GM18867 (cell line): Measurements from ENCODE around the gene HMGN4.
"Not testable (repeated sequence)": the region's sequence is repeated elsewhere in the genome, so short reads cannot be mapped to it uniquely, and the experiment has no call there.

Source experiments
- ATAC-seq: cut with Tn5 transposase; IDR thresholded peaks from one replicate; pipeline ENCODE4 v1.9.1; 2021; ENCODE audit warnings: mild to moderate bottlenecking, moderate library complexity; ENCODE audit not compliant: unreplicated experiment

The HMGN4 gene

DNA sequence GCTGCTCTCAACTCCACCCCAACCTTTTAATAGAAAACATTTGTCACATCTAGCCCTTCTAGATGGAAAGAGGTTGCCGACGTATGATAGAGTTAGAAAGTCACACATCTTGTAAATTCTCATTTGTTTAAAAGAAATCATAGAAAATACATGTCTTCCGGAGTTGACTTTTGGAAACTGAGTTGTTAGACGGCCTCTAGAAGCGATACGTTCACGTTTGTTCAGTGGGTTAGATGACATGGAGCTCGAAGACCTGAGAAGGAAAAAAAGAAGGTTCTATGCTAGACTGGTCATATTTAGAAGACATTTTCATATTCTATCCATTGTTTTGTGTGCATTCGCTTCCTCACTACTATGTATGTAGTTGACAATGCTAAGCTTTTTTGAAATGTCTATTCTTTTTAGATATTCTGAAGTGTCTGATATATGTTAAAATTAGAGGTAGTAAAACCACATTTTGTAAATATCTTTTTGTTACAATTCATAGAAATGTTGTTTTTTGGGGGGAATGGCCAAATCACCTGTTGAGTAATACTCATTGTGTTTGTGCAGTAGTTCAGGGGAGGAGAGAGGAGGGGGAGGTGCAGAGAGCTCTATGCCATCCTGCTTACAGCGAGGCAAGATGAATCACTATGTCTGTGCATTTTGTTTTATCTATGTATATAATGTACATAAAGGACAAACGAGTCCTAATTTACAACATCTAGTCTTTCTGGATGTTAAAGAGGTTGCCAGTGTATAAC, 15.5 kb upstream of the HMGN4 start:
- not testable (repeated sequence) for ATAC-seq

DNA sequence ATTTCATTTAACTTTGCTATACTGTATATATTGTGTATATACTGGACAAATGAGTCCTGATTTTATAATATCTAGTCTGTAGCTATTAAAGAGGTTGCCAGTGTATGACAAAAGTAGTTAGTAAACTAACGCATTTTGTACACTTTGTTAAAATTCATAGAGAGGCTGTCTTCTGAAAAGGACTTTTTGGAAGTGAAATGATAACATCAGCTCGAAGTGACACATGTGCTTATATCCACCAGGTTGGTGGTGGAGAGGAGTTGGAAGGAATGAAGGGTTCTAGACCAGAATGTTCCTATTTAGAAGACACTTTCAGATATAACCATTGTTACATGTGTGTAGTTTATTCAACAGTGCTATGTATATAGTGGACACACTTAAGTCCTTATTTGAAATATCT, 13.9 kb upstream of the HMGN4 start:
- not testable (repeated sequence) for ATAC-seq

DNA sequence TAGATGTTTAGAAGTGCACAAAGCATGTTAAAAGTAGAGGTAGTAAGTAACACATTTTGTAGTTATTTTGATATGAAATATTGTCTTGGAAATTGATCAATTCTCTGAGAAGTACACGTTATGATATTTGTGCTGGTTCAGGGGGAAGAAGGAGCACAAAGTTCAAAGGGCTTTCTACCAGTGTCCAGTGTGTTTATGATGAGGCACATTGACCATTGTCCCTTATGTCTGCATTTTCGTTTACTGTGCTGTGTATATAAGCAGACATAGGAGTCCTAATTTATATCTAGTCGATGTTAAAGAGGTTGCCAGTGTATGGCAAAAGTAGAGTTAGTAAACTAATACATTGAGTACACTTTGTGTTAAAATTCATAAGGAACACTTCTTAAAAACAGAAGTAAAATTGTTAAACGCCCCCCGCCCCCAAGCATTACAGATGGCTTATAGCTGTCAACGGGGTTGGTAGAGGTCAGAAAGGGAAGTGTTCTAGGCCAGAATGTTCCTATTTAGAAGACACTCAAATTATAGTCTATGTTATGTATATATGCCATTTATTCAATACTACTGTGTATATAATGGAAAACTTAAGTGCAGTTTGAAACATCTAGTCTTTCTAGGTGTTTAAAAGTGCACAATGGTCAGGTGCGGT, 13.3 kb upstream of the HMGN4 start:
- ATAC-seq: no peak

DNA sequence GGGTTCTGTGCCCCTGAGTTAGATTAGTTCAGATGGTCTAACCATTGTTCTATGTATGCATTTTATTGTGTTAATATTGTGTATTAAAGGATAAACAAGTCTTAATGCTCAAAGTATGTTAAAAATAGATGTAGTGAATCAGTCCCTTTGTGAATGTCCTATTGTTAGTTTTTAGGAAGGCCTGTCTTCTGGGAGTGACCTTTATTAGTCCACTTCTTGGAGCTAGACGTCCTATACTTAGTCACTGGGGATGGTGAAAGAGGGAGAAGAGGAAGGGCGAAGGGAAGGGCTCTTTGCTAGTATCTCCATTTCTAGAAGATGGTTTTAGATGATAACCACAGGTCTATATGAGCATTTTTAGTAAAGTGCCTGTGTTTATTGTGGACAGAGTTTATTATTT, 12.3 kb upstream of the HMGN4 start:
- no peak for ATAC-seq

DNA sequence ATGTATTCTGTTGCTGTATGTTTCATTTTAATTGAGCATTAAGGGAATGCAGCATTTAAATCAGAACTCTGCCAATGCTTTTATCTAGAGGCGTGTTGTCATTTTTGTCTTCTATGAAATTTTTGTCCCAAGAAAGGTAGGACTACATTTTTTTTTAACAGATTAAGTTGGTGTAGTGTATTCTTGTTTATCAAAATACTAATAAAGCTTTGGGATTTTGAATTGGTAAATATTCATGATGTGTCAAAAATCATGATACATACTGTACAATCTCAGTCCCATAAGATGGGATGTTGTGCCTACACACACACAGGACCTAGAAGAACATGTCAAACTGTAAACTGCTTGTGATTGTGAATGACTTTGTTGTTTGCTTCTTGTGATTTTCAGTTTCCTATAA, 11.2 kb upstream of the HMGN4 start:
- ATAC-seq: no peak

DNA sequence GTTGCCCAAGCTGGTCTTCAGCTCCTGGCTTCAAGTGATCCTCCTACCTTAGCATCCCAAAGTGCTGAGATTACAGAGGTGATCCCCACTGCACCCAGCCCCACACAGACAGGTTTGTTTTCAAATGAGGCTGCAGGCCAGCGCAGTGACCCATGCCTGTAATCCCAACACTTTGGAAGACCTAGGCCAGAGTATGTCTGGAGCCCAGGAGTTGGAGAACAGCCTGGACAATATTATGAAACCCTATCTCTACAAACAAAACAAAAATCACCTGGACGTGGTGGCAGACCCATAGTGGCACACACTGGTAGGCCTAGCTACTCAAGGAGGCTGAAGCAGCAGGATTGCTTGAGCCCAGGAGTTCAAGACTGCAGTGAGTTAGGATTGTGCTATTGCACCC, 8.0 kb upstream of the HMGN4 start:
- ATAC-seq: no peak

DNA sequence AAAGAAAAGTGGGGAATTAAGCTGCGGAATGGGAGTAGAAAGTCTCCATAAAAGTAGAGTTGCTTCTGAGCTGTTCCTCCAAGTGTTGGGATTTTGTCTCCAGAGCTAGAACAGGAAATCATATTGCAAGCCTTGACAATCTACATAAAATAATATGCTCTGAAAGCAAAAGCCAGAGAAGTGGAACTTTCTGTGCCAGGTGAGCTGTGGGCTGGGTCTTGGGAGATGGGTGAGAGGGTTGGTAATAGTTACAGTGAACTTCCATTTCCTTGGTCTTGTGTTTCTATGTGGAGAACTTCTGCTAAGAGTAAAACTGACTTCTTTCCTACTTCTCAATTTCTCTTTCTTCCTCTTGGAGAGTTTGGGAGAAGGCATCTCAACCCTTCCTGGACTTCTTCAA, 6.3 kb upstream of the HMGN4 start:
- ATAC-seq: no peak

DNA sequence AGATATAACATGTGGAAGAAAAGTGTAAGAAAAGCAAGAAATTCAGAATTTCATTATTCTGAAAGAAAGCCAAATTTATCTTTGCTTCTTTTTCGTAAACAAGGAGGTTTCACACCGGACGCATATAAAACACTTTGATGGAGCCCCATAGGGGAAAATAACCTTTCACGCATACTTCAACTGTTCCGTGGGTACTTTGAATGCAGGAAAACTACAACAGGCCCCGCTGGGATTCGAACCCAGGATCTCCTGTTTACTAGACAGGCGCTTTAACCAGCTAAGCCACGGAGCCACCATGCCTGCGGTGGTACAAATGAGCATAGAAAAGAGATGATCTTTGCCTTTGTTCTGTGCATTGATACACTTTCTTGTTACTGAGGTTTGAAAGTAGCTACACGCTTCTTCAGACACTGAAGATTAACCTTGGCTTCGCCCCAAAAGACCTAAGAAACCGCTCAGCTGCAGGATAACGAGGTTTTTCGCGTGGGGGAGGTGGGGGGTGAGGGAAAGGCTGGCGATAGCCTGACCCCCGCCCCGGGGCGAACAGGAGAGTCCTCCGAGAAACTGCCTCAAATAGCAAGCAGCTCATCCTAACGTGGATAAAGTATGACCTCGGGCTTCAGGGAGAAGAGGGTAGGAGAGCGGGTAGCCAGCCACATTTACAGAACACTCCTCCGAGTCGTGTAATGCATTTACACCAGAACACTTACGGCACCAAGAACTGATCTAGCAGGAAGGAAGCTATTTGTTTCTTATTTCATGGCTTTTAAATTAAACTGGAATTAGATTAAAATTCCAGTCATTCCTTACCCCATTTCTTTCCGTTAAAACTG, 5.3 kb upstream of the HMGN4 start:
- peak; percentile 30 for ATAC-seq

DNA sequence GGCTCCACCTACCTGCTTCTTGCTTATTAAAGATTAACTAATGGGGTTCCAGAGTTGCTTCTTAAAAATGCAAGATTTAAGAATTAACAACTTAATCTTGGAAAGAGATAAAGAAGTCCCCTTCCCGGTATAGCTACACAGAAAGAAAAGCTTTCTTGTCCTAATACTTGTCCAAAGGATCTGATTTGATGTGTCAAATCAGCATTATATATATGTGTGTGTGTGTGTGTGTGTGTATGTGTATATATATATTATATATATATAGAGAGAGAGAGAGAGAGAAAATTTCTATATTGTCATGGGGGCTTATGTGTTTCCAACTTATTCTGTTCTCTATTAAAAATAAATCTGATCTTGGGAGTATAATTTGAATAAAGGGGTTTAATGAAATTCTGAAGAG, 4.6 kb upstream of the HMGN4 start:
- no peak for ATAC-seq

DNA sequence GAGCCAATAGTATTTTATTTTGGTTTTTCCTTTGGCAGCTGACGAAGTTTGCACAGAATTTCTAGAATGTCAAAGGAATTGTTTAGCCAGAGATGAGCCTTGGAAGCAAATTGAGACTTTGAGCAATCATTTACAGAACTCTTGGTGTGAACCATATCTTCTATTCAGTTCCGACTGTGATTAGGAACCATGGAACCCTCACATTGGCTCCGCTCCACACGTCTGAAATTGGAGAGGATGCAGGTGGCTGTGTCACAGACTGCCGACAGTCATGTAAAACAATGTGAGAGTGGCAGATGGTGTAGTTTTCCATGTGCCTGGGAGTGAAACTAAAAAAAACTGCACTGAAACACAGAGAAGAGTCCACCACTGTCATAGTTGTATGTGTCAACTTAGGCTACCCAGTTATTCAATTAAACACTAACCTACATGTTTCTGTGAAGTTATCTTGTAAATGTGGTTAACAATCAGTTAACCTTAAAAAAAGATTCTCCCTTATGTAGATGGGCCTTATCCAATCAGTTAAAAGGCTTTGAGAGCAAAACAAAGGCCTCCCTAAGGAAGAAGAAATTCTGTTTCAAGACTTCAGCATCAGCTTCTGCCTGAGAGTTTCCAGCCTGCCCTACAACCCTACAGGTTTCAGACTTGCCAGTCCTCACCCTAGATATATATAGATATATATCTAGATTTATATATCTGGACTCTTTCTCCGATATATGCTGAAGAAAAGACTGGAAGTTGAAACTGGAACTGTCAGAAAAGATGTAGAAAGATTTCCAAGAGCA, 3.3 kb upstream of the HMGN4 start:
- no peak for ATAC-seq

DNA sequence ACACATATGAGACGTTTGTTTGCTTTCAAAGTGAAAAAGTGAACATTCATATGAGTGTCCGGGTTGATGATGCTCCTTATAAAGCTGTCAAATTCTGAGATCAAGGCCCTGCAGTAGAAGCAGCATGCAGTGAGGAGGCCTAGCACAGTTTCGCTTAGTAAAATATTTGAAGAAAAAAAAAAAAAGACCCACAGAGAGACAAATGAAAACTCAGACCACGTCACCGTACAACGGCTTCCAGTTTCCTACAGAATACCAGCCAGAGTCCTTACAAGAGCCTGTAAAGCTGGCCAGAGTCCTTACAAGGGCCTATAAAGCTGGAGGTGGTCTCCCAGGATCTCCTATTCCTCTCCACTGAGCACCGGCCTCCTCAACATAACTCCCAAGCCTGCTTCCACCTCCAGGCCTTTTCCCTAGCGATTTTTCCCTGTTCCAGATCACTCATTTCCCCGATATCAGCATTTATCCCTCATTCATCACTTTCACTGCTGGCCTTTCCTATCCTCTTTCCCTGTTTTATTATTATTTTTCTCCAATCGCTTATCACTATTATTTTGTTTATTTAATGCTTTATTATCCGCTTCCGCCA, 1.5 kb upstream of the HMGN4 start:
- peak; percentile 26 for ATAC-seq

DNA sequence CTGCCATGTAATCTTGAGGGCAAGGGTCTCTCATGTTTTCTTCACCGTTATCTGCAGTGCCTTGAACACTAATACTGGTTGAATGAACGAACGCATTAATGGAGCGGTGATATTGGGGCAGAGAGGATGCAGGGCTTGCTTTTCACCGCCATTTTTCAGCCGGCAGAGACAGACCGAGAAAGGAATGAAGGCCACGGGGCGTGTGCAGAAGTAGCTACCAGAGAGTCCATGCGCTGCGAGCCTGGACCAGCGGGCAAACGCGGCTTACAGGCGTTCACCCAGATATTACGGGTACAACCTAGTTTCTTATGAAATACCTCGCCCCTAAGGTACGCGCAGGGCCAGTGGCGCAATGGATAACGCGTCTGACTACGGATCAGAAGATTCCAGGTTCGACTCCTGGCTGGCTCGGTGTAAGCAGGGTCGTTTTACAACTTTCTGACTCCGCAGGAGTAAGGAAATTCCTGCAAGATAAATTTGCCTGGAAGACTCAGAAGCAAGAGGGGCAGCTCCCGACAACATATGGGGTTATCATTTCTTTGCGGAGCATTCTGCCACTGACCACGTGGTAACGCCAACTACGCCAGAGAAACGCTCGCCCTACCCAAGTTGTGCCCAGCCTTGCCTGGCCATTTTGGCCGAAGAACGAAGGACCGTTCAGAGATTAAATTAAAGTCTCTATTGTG, 863 bp upstream of the HMGN4 start:
- ATAC-seq: peak; percentile 48

DNA sequence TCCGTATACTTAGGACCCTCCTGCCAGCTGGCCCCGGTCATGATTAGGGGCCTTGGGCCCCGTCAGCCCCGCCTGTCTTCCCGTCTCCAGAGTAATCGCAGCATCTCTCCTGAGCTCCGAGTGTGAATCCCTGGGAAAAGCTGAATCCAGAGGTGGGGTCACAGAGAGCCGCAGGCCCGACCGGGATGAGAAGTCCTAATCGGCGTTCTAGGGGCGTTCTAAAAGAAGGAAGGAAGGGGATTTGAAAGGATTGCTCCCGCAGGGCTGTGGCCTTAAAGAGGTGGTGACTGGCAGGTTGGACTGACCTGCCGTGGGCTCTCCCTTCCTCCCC, 371 bp downstream of the HMGN4 start:
- ATAC-seq: no peak

DNA sequence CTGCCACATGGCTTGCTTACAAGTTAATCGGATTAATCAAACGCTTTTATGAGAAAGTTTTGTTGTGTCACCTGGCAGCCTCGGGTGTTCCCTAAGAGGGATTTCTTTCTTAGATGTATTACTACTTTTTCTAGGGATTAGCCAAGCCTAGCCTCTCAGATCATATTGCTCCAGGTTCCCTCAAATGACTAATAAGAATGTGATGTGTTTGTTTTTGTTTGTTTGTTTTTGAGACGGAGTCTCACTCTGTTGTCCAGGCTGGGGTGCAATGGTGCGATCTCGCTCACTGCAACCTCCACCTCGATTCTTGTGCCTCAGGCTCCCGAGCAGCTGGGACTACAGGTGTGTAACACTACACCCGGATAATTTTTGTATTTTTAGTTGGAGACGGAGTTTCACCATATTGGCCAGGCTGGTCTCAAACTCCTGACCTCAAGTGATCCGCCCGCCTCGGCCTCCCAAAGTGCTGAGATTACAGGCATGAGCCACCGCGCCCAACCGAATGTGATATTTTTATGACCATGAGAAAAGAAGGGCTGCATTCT, 977 bp downstream of the HMGN4 start:
- no peak for ATAC-seq

DNA sequence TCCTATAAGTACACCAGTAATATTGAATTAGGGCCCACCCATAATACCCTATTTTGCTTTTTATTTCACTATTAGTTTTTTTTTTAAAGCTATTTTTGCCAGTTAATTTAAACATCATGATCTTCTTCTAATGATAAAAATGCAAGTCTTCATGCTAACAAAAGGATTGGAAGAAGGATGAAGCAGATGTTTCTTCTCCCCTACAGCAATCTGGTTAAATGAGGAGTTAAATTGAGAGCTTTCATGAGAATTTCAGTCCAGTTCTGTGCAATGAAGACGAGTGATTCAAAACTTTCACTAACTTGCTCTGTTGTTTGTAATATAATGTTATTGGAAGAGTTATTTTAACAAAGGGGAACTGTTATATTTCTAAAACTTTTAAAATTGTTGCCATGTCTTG, 3.4 kb downstream of the HMGN4 start:
- ATAC-seq: no peak

DNA sequence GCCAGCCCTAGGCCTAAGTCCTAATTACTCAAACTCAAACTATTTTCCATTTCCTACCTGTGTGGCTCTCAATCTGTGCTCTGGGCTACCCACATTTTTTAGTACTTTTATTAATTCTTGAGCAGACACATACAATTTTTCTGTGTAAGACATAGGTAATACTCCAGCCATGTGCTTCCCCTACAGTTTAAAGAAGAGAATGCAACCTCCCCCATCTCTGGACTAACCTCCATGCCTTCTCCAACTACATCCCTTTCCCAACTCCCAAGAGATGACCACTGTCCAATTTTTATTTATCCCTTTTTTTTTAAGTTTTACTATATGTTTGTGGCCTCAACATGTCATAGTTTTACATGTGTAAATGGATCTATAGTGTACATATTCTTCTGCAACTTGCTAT, 5.8 kb downstream of the HMGN4 start:
- ATAC-seq: no peak

DNA sequence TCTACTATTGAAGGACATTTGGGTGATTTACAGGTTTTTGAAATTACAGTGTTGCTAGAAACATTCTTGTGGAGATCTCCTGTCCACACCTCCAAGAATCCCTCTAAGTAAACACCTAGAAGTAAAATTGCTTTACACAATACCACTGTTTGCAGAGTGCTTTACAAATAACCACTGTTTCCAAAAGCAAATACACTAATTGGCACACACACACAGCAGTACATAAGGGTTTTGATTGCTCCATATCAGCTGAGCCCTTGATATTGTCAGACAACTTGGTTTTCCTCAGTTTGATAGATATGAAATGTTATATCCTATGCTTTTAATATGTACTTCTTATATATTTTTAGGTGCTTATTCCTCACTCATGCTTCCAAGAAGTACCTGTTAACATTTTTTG, 6.3 kb downstream of the HMGN4 start:
- ATAC-seq: no peak

DNA sequence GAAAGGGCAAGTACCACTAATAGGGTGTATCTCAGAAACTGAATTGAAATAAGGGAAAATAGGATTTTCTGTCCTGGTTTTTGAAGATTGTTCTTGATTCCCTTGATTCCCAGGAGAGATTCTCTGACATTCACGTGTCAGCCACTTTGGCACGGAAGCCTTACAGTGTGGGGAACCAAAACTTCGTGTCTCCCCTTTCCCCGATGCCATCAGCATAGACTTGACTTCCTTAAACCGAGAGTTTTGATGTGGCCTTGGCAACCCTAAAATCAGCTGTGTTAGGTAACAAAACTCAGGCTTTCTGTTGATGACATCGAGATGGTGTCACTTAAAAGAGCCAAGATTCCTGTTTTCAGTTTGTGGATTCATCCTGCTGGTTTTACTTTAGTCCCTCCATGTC, 7.5 kb downstream of the HMGN4 start:
- no peak for ATAC-seq

DNA sequence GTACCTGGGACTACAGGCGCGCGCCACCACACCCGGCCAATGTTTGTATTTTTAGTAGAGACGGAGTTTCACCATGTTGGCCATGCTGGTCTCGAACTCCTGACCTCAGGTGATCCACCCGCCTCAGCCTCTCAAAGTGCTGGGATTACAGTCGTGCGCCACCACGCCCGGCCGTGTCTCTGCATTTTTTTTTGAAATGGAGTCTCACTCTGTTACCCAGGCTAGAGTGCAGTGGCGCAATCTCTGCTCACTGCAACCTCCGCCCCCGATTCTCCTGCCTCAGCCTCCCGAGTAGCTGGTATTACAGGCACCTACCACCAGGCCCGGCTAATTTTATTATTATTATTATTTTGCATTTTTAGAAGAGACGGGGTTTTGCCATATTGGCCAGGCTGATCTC, 9.2 kb downstream of the HMGN4 start:
- not testable (repeated sequence) for ATAC-seq
